ENCODE data around the gene C17orf113.

C17orf113 gene

GRCh38 chr17:42087736-42088705 is 37.6 kb upstream of the C17orf113 start:
- no peak overlapping the region for H3K4me3 ChIP-seq (ENCODE audit: low read length)
- H3K9me3 ChIP-seq (ENCODE audit: insufficient read depth, low read depth, low read length), result no peaks in the 10 kb centered on the region
- no peaks in the 10 kb centered on the region for H3K27me3 ChIP-seq (ENCODE audit: insufficient read depth, low read length)
- H3K9ac ChIP-seq (ENCODE audit: low read depth, low read length), result no peak overlapping the region
- no peaks in the 10 kb centered on the region for H3K36me3 ChIP-seq (ENCODE audit: insufficient read depth, low read length)
- H3K27ac ChIP-seq (ENCODE audit: low read depth, low read length), result no peak overlapping the region
- H3K4me1 ChIP-seq (ENCODE audit: insufficient read depth, low read length), result no peaks in the 10 kb centered on the region; the same call in 1 of the 2 replicates
- 81% methylated on average over 17 of the region's 20 CpGs for WGBS

- Histone ChIP-seq H3K9ac (ENCODE audit: low read depth, low read length) (no peak overlapping the region), H3K36me3 (ENCODE audit: insufficient read depth, low read length) (no peaks in the 10 kb centered on the region), H3K4me1 (ENCODE audit: insufficient read depth, low read length) (no peaks in the 10 kb centered on the region; the same call in 1 of the 2 replicates), H3K4me3 (ENCODE audit: low read length) (no peak overlapping the region), H3K9me3 (ENCODE audit: insufficient read depth, low read depth, low read length) (no peaks in the 10 kb centered on the region), H3K27ac (ENCODE audit: low read depth, low read length) (no peak overlapping the region), H3K27me3 (ENCODE audit: insufficient read depth, low read length) (no peaks in the 10 kb centered on the region)
- 89% methylated on average over 6 of the region's 7 CpGs for WGBS
Observed at GRCh38 chr17:42087042-42087701, 36.8 kb upstream of the C17orf113 start.

- H3K4me3 ChIP-seq (ENCODE audit: low read length), result no peak overlapping the region
- no peak overlapping the region for H3K9ac ChIP-seq (ENCODE audit: low read depth, low read length)
- no peaks in the 10 kb centered on the region for H3K9me3 ChIP-seq (ENCODE audit: insufficient read depth, low read depth, low read length)
- WGBS, result 92% methylated on average over 9 of the region's 9 CpGs
- no peaks in the 10 kb centered on the region for H3K36me3 ChIP-seq (ENCODE audit: insufficient read depth, low read length)
- no peaks in the 10 kb centered on the region; the same call in 1 of the 2 replicates for H3K4me1 ChIP-seq (ENCODE audit: insufficient read depth, low read length)
- no peaks in the 10 kb centered on the region for H3K27me3 ChIP-seq (ENCODE audit: insufficient read depth, low read length)
- no peak overlapping the region for H3K27ac ChIP-seq (ENCODE audit: low read depth, low read length)
Observed at GRCh38 chr17:42081516-42082129, 31.2 kb upstream of the C17orf113 start.

DNA sequence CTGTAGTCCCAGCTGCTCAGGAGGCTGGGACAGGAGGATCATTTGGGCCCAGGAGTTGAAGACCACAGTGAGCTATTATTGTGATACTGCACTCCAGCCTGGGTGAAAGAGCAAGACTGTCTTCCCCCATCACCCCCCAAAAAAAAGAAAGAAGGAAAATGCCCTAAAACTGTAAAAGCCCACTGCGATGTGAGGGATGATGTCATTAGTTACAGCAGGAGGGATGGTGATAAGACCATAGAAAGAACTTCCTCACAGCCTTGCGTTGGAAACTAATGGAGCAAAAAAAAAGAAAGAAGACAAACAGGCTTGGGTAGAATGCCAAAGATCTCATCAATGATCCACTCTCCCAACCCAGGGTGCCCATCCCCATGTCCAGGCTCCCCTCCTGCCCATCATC is 29.1 kb upstream of the C17orf113 start:
- Histone ChIP-seq H3K27ac (ENCODE audit: low read depth, low read length) (no peak overlapping the region), H3K27me3 (ENCODE audit: insufficient read depth, low read length) (no peaks in the 10 kb centered on the region), H3K4me1 (ENCODE audit: insufficient read depth, low read length) (no peaks in the 10 kb centered on the region; the same call in 1 of the 2 replicates), H3K36me3 (ENCODE audit: insufficient read depth, low read length) (no peaks in the 10 kb centered on the region), H3K9me3 (ENCODE audit: insufficient read depth, low read depth, low read length) (no peaks in the 10 kb centered on the region), H3K4me3 (ENCODE audit: low read length) (no peak overlapping the region), H3K9ac (ENCODE audit: low read depth, low read length) (no peak overlapping the region)
- 76% methylated on average over 2 of the region's 2 CpGs for WGBS

GRCh38 chr17:42078396-42079043 is 28.1 kb upstream of the C17orf113 start:
- H3K36me3 ChIP-seq (ENCODE audit: insufficient read depth, low read length), result no peaks in the 10 kb centered on the region
- H3K9me3 ChIP-seq (ENCODE audit: insufficient read depth, low read depth, low read length), result no peaks in the 10 kb centered on the region
- H3K27me3 ChIP-seq (ENCODE audit: insufficient read depth, low read length), result no peaks in the 10 kb centered on the region
- no peak overlapping the region for H3K9ac ChIP-seq (ENCODE audit: low read depth, low read length)
- H3K4me3 ChIP-seq (ENCODE audit: low read length), result no peak overlapping the region
- H3K4me1 ChIP-seq (ENCODE audit: insufficient read depth, low read length), result no peaks in the 10 kb centered on the region; the same call in 1 of the 2 replicates
- no peak overlapping the region for H3K27ac ChIP-seq (ENCODE audit: low read depth, low read length)
- 87% methylated on average over 8 of the region's 8 CpGs for WGBS

- no peak overlapping the region for H3K27ac ChIP-seq (ENCODE audit: low read depth, low read length)
- no peaks in the 10 kb centered on the region for H3K27me3 ChIP-seq (ENCODE audit: insufficient read depth, low read length)
- H3K9me3 ChIP-seq (ENCODE audit: insufficient read depth, low read depth, low read length), result no peaks in the 10 kb centered on the region
- H3K4me3 ChIP-seq (ENCODE audit: low read length), result no peak overlapping the region
- no peak overlapping the region for H3K9ac ChIP-seq (ENCODE audit: low read depth, low read length)
- 88% methylated on average over 5 of the region's 5 CpGs for WGBS
- H3K4me1 ChIP-seq (ENCODE audit: insufficient read depth, low read length), result no peaks in the 10 kb centered on the region; the same call in 1 of the 2 replicates
- no peaks in the 10 kb centered on the region for H3K36me3 ChIP-seq (ENCODE audit: insufficient read depth, low read length)
Observed at GRCh38 chr17:42077755-42078154, 27.4 kb upstream of the C17orf113 start.

GRCh38 chr17:42076797-42077559 is 26.6 kb upstream of the C17orf113 start:
- WGBS, result 93% methylated on average over 2 of the region's 4 CpGs
- Histone ChIP-seq H3K4me1 (ENCODE audit: insufficient read depth, low read length) (no peaks in the 10 kb centered on the region; the same call in 1 of the 2 replicates), H3K9me3 (ENCODE audit: insufficient read depth, low read depth, low read length) (no peaks in the 10 kb centered on the region), H3K27me3 (ENCODE audit: insufficient read depth, low read length) (peaks cover 3% of the 10 kb centered on the region; the same call in 1 of the 2 replicates), H3K36me3 (ENCODE audit: insufficient read depth, low read length) (no peaks in the 10 kb centered on the region), H3K27ac (ENCODE audit: low read depth, low read length) (no peak overlapping the region), H3K9ac (ENCODE audit: low read depth, low read length) (no peak overlapping the region), H3K4me3 (ENCODE audit: low read length) (no peak overlapping the region)

GRCh38 chr17:42075789-42076188 is 25.4 kb upstream of the C17orf113 start:
- 84% methylated on average over 6 of the region's 6 CpGs for WGBS

GRCh38 chr17:42072323-42073187 is 22.2 kb upstream of the C17orf113 start:
- WGBS, result 4% methylated on average over 66 of the region's 67 CpGs
- Histone ChIP-seq H3K4me1 (ENCODE audit: insufficient read depth, low read length) (peaks cover 6% of the 10 kb centered on the region), H3K4me3 (ENCODE audit: low read length) (peak overlapping the region; percentile 71), H3K36me3 (ENCODE audit: insufficient read depth, low read length) (no peaks in the 10 kb centered on the region), H3K27ac (ENCODE audit: low read depth, low read length) (no peak overlapping the region), H3K27me3 (ENCODE audit: insufficient read depth, low read length) (peaks cover 7% of the 10 kb centered on the region; the same call in 1 of the 2 replicates), H3K9me3 (ENCODE audit: insufficient read depth, low read depth, low read length) (no peaks in the 10 kb centered on the region), H3K9ac (ENCODE audit: low read depth, low read length) (0 out of 2 replicates have a peak overlapping the region, but pooled peaks have one; percentile 51)

More at GRCh38 chr17:42075789-42076188, 25.4 kb upstream of the C17orf113 start:
- Histone ChIP-seq H3K4me1 (ENCODE audit: insufficient read depth, low read length) (peaks cover 4% of the 10 kb centered on the region), H3K27ac (ENCODE audit: low read depth, low read length) (no peak overlapping the region), H3K9ac (ENCODE audit: low read depth, low read length) (no peak overlapping the region), H3K27me3 (ENCODE audit: insufficient read depth, low read length) (peaks cover 7% of the 10 kb centered on the region; the same call in 1 of the 2 replicates), H3K4me3 (ENCODE audit: low read length) (no peak overlapping the region), H3K9me3 (ENCODE audit: insufficient read depth, low read depth, low read length) (no peaks in the 10 kb centered on the region), H3K36me3 (ENCODE audit: insufficient read depth, low read length) (no peaks in the 10 kb centered on the region)
